Measurements from ENCODE around the gene ASAP3.

GRCh38 chr1:23383577-23384311 lies 100.2 kb downstream of the ASAP3 start:
- TF ChIP-seq POLR2AphosphoS5 (IDR thresholded peaks at IDR 0.05) (no peak), EP300 (IDR thresholded peaks at IDR 0.05) (no peak), POLR2A (IDR thresholded peaks at IDR 0.05) (no peak)
- TF ChIP-seq, protein P1, sequence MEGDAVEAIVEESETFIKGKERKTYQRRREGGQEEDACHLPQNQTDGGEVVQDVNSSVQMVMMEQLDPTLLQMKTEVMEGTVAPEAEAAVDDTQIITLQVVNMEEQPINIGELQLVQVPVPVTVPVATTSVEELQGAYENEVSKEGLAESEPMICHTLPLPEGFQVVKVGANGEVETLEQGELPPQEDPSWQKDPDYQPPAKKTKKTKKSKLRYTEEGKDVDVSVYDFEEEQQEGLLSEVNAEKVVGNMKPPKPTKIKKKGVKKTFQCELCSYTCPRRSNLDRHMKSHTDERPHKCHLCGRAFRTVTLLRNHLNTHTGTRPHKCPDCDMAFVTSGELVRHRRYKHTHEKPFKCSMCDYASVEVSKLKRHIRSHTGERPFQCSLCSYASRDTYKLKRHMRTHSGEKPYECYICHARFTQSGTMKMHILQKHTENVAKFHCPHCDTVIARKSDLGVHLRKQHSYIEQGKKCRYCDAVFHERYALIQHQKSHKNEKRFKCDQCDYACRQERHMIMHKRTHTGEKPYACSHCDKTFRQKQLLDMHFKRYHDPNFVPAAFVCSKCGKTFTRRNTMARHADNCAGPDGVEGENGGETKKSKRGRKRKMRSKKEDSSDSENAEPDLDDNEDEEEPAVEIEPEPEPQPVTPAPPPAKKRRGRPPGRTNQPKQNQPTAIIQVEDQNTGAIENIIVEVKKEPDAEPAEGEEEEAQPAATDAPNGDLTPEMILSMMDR (IDR thresholded peaks at IDR 0.05): no peak

Data from gastroesophageal sphincter (tissue), 3 donors.